DND-41 (cell line): ENCODE data around the gene ANO6.

Source experiments
- CTCF ChIP-seq: IDR thresholded peaks from 2 replicates; pipeline ENCODE4 v1.5.1; 2012; ENCODE audit warnings: borderline replicate concordance, low read length, moderate library complexity, mild to moderate bottlenecking; ENCODE audit not compliant: poor library complexity, severe bottlenecking; ENCODE audit errors: extremely low read depth
- EZH2 ChIP-seq: IDR thresholded peaks from 3 replicates; pipeline ENCODE4 v1.6.1; 2012; ENCODE audit warnings: borderline replicate concordance, low read depth, mild to moderate bottlenecking, moderate library complexity, low read length, inconsistent platforms; ENCODE audit not compliant: severe bottlenecking

DNA sequence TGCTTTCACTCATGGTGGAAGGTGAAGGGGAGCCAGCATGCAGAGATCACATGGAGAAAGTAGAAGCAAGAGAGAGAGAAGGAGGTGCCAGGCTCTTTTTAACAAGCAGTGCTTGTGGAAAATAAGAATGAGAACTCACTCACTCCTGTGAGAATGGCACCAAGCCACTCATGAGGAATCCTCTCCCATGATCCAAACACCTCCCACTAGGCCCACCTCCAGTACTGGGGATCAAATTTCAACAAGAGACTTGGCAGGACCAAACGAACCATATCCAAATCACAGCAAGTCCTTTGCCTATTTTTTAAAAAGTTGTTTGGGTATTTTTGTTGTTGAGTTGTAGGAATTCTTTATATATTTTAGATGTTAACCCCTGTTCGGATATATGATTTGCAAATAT lies 267.7 kb downstream of the ANO6 start:
- TF ChIP-seq CTCF (no peak), EZH2 (no peak)
